ENCODE data around the gene APP. TPM values are rescaled to one million over a fixed set of nuclear protein-coding genes. Genes with fewer than 3 reads are reported as not detected.
"Not testable (repeated sequence)": the region's sequence is repeated elsewhere in the genome, so short reads cannot be mapped to it uniquely, and the experiment has no call there.

The APP gene
- total RNA-seq, 2 experiments from 2014 or later, result 50.9 to 53.7 TPM

DNA sequence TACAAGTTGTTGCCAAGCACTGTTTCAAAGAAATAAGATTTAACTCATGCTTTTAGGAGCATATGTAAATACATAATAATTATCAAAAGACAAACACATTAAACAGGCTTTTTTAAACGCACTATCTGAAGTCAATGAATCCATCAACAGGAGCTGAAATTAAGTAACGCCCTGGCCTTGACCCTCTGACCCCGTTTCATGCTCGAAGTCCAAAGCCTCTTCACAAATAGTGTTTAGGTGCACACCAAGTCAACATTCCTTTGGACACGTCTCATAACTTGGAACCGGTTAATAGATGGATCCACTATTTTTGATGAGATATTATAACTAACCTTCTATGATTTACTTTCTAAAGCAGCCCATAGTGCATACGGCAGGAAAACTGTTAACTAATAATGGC is 226.5 kb downstream of the APP start:
- DNase-seq, result no peak
- Mint-ChIP-seq H3K9me3 (peaks cover 1% of the 10 kb centered on the region), H3K27me3 (no peaks in the 10 kb centered on the region), H3K4me1 (no peaks in the 10 kb centered on the region), H3K36me3 (peaks cover 7% of the 10 kb centered on the region), H3K4me3 (no peak overlapping the region), H3K27ac (no peak overlapping the region)

DNA sequence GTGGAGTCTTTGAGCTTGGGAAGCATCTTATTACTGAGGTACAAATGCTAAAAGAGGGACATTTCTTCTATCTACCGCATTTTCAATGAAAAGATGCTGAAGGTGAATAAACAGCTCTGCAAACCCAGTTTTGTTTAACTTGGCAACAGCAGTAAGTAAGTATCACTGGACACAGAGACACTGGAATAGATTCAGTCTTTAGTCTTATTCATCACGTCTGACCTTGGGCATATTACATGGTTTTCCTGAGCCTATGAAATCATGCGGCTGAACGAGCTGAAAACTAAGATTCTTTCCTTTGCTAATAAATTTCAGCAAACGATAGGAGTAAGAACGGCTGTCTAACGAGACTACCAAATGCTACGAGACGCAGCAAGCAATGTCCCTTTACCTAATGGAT is 228.4 kb downstream of the APP start:
- H3K36me3 Mint-ChIP-seq, result peaks cover 4% of the 10 kb centered on the region
- H3K9me3 Mint-ChIP-seq, result peaks cover 1% of the 10 kb centered on the region
- no peak overlapping the region for H3K4me3 Mint-ChIP-seq
- H3K27ac Mint-ChIP-seq, result no peak overlapping the region
- DNase-seq, result no peak
- H3K27me3 Mint-ChIP-seq, result no peaks in the 10 kb centered on the region
- H3K4me1 Mint-ChIP-seq, result no peaks in the 10 kb centered on the region

DNA sequence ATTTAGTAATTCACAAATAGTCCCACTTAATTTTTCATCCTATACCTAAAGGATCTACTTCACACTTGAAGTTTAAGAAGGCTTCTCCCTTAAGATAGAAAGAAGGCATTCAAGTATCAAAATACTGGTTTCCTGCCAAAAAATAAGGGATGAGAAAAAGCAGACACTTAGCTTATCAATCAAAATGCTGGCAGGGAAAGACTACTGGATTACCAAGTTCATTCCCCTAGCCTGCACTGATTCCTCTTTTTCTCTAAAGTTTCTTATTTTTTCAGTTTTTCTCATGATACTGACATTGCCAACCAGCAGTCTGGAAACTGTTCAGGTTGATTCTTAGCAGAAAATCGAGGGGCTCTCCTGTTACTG is 231.2 kb downstream of the APP start:
- no peaks in the 10 kb centered on the region for H3K4me1 Mint-ChIP-seq
- H3K4me3 Mint-ChIP-seq, result no peak overlapping the region
- no peak overlapping the region for H3K27ac Mint-ChIP-seq
- no peaks in the 10 kb centered on the region for H3K9me3 Mint-ChIP-seq
- no peak for DNase-seq
- H3K27me3 Mint-ChIP-seq, result no peaks in the 10 kb centered on the region
- no peaks in the 10 kb centered on the region for H3K36me3 Mint-ChIP-seq

DNA sequence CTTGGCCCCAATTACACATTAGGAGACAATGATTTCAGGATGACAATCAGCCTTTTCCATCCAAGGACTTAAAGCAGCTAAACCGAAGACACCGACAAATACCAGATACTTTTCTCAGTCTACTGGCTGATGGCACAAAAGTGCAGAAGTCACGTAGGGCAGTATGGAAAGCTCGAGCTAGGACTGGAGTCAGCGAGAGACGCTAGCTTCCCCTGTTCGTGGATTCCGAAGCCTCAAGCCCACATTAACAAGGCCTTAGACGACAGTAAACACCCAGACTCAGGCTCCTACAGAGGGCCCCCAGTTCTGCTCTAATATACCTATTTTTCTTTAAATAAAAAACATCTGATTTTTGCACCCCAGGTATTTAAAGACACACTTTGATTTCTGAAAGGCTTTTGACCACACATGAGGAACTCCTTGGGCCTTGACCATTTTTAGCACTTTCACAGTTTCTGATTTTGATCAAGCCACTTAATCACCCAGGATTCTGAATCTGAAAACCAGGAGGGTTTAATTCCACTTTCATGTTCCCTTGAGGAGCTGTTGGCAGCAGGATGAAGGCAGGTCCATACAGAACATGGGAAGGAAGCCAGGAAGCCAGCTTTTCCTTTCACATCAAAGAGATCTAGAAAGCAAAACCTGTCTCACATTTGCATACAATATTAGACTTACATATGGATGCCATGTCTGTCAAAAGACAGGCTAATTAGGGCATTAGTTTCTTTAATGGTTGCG is 231.7 kb downstream of the APP start:
- Mint-ChIP-seq H3K4me3 (no peak overlapping the region), H3K9me3 (no peaks in the 10 kb centered on the region), H3K4me1 (no peaks in the 10 kb centered on the region), H3K36me3 (no peaks in the 10 kb centered on the region), H3K27ac (no peak overlapping the region), H3K27me3 (no peaks in the 10 kb centered on the region)
- no peak for DNase-seq

DNA sequence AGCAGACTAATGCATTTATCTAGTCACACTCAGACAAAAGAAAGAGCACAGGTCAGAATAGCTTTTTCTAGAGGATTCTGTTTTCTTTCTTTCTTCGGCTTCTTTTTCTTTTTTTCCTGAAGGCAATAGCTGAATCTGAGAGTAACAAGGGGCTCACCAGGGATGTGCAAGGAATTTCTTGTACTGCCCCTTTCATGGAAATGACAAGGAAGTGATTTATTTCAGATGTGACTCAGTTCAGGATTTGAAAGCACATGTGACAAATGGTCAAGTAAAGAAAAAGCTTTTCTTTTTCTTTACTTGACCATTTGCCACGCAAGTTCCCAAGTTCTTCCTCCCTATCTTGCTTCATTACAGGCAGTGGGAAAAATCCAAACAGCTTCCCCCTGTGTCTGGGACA is 233.8 kb downstream of the APP start:
- Mint-ChIP-seq H3K27me3 (no peaks in the 10 kb centered on the region), H3K36me3 (no peaks in the 10 kb centered on the region), H3K9me3 (no peaks in the 10 kb centered on the region), H3K27ac (no peak overlapping the region), H3K4me1 (no peaks in the 10 kb centered on the region), H3K4me3 (no peak overlapping the region)
- no peak for DNase-seq

DNA sequence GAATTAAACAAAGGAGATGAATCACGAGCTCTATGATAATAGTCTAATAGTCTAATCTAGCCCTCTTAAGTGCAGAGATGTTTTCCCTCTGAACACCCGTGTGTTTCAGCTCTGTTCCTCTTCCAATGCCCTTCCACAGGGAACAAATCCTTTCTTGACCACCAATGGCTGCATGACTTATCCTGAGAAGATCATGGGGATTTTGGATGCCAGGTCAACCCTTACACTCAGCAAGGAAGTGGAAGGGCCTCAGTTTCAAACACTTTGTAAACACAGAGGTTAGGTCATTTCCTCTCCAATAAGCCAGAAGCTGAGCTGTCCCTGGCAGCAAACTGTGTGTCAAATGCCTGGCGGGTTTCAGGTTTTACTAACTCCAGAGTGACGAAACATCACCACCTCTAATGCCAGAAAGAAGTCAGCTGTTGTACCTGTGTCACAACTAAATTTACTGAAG is 235.8 kb downstream of the APP start:
- Mint-ChIP-seq H3K4me1 (no peaks in the 10 kb centered on the region), H3K27me3 (no peaks in the 10 kb centered on the region), H3K4me3 (no peak overlapping the region), H3K9me3 (no peaks in the 10 kb centered on the region), H3K27ac (no peak overlapping the region), H3K36me3 (no peaks in the 10 kb centered on the region)
- DNase-seq, result no peak

DNA sequence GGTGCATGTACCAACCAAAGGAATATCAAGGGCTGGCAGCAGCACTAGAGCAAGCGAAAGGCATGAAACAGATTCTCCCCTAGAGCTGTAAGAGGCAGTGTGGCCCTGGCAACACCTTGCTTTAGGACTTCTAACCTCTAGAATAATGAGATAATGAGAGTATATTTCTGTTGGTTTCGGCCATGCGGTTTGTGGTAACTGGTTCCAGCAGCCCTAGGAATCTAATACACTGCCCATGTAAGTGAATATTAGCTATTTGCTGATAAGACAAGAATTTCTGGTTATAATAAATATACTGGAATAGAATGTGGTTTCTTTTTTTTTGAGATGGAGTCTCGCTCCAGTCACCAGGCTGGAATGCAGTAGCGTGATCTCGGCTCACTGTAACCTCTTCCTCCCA is 236.4 kb downstream of the APP start:
- no peak for DNase-seq
- Mint-ChIP-seq H3K4me1 (no peaks in the 10 kb centered on the region), H3K27ac (no peak overlapping the region), H3K9me3 (no peaks in the 10 kb centered on the region), H3K4me3 (no peak overlapping the region), H3K36me3 (no peaks in the 10 kb centered on the region), H3K27me3 (no peaks in the 10 kb centered on the region)

DNA sequence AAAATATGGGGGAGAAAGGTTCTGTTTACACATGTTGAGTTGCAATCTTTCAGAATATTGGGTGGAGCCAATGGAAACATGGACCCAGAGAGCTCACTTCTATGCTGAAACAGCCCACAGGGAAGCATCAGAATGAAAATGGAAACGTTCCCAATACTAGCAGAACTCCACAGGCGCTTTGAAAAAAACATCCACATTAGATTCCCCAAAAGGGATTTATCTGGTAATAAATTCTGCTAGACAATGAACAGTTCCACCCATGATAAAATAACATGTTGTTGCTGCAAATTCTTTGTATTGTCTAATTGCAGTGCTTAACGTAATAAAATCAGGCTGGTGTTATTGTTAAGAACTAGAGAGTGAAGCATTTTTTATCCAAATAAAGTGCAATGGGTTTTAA is 238.8 kb downstream of the APP start:
- H3K27me3 Mint-ChIP-seq, result no peaks in the 10 kb centered on the region
- no peak overlapping the region for H3K27ac Mint-ChIP-seq
- H3K4me1 Mint-ChIP-seq, result no peaks in the 10 kb centered on the region
- H3K4me3 Mint-ChIP-seq, result no peak overlapping the region
- no peaks in the 10 kb centered on the region for H3K36me3 Mint-ChIP-seq
- no peak for DNase-seq
- H3K9me3 Mint-ChIP-seq, result no peaks in the 10 kb centered on the region

DNA sequence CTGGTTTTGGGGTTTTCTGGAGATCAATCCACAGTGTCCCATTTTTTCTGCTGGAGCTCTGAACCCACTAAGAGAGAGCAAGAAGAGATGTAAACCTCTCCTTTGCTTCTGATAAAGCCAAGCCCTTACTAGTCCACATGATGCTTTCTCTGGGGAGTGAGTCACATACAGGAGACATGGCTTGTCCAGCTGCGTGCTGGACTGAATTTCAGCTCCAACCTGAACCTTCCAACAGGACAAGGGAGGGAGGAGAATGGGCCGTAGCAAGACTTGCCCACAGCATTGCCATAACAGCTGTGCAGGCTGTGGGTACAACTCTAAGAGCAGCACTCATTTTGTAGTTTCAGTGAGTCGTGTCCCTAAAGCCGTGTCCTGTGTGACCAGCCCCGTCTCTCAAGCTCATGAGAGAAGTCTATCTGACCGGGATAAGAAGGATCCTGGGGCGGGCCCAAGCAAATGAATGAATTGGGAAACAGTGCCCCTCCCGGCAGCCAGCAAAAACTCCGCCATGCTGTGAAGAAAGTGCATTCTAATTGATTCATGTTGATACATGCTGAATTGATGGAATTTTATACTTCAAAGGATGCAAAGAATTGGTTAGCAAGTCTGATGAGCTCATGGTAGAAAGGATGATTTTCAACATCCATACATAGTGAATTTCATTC is 240.6 kb downstream of the APP start:
- H3K36me3 Mint-ChIP-seq, result peaks cover 9% of the 10 kb centered on the region
- no peak overlapping the region for H3K4me3 Mint-ChIP-seq
- H3K27me3 Mint-ChIP-seq, result no peaks in the 10 kb centered on the region
- DNase-seq, result no peak
- no peaks in the 10 kb centered on the region for H3K9me3 Mint-ChIP-seq
- H3K4me1 Mint-ChIP-seq, result no peaks in the 10 kb centered on the region
- no peak overlapping the region for H3K27ac Mint-ChIP-seq

DNA sequence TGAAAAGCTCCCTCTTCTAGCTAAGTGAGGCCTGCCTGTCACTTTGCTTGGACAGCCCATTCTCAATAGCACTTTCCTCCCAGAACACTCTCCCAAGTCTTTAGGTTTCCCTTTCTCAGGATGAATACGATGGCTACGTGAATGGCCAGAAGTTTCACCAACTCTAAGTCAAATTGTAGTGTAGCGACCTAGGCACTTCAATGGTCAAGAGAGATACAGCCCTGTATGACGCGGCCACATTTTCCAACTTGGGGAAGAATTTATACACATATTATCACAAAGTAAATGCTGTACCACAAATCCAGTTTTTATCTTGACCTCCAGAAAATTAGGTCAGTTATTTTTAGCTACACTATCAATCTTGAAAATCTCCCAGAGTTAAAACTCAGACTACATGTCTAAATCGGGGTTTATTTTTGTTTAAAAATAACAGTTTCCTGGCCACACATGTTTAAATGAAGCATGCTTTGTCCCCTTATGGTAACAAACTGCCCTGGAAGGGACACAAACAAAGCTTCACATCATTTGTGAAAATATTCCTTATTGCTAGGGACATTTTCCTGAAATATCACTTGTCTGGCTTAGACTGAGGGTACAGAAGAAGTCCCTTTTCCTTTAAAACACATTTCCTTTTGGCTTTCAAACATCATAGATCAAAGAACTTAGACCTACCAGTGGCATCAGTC is 243.2 kb downstream of the APP start:
- H3K9me3 Mint-ChIP-seq, result no peaks in the 10 kb centered on the region
- DNase-seq, result no peak
- H3K27me3 Mint-ChIP-seq, result no peaks in the 10 kb centered on the region
- no peak overlapping the region for H3K4me3 Mint-ChIP-seq
- H3K4me1 Mint-ChIP-seq, result no peaks in the 10 kb centered on the region
- peaks cover 10% of the 10 kb centered on the region for H3K36me3 Mint-ChIP-seq
- no peak overlapping the region for H3K27ac Mint-ChIP-seq

DNA sequence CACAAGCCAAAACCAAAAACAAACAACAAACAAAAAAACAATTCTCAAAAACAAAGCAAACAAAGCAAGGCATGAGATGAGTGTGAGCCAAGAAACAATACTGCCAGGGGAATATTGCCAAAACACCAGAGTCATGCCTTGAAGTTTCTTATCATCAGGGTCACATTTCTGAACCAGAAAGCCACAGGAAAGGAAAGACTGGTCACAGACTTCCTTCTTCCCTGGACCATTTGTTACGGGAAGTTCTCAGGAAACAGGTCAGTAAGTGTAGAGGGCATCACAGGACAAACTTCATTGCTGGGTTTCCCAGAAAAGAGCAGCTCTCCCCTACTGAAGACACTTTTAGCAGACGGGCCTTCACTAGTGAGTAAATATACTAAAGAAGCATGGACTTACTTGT is 244.6 kb downstream of the APP start:
- Mint-ChIP-seq H3K27me3 (no peaks in the 10 kb centered on the region), H3K36me3 (peaks cover 10% of the 10 kb centered on the region), H3K4me3 (no peak overlapping the region), H3K4me1 (no peaks in the 10 kb centered on the region), H3K9me3 (no peaks in the 10 kb centered on the region), H3K27ac (no peak overlapping the region)
- DNase-seq, result no peak

DNA sequence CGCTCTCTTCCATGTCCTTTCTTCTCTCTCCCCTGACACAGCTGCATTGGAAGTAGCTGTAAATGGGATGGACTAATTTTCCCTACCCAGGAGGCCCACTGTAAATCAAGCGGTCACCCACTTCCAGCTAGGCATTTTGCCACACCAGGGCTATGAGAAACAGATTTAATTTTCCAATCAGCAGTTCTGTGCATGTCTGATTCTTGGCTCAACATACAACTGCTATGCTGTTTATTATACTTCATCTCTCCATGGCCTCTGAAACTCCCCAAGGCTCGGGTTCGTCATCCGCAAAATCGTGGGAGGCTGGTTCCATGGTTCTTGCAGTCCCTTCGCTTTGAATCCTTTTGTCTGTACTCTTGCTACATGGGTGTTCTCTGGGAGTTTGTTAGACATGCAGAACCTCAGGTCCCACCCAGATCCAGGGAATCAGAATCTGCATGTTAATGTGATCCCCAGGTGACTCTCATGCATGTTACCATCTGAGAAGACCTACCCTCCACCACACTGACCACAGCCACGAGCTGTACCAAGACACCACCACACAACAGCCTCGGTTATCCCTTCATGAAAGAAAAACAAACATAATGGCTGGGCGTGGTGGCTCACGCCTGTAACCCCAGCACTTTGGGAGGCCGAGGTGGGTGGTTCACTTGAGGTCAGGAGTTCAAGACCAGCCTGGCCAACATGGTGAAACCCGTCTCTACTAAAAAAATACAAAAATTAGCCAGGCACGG is 245.3 kb downstream of the APP start:
- DNase-seq, result no peak
- no peaks in the 10 kb centered on the region for H3K9me3 Mint-ChIP-seq
- H3K4me1 Mint-ChIP-seq, result no peaks in the 10 kb centered on the region
- H3K36me3 Mint-ChIP-seq, result peaks cover 10% of the 10 kb centered on the region
- no peak overlapping the region for H3K27ac Mint-ChIP-seq
- H3K27me3 Mint-ChIP-seq, result no peaks in the 10 kb centered on the region
- no peak overlapping the region for H3K4me3 Mint-ChIP-seq

DNA sequence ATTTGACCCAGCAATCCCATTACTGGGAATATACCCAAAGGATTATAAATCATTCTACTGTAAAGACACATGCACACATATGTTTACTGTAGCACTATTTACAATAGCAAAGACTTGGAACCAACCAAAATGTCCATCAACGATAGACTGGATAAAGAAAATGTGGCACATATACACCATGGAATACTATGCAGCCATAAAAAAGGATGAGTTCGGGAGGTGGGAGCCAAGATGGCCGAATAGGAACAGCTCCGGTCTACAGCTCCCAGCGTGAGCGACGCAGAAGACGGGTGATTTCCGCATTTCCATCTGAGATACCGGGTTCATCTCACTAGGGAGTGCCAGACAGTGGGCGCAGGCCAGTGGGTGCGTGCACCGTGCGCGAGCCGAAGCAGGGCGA is 252.4 kb downstream of the APP start:
- not testable (repeated sequence) for H3K9me3 Mint-ChIP-seq, H3K27ac Mint-ChIP-seq, H3K4me1 Mint-ChIP-seq, H3K27me3 Mint-ChIP-seq, H3K36me3 Mint-ChIP-seq, DNase-seq, H3K4me3 Mint-ChIP-seq

DNA sequence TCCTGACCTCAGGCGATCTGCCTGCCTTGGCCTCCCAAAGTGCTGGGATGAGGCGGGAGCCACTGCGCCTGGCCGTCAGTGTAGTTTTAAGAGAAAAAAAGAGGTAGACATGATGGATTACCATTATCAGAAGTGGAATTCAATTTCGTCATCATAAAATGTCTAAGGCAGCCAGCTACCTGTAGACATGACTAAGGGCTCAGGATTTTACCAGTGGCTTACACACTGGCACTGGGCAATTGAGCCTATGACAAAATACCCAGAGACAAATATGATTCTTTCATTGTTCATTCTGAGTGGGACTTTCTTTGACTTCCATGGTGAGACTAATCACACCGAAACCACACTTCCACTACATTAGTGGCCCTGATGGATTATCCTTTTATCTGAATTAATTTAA is 254.3 kb downstream of the APP start:
- peaks cover 5% of the 10 kb centered on the region for H3K9me3 Mint-ChIP-seq
- no peak overlapping the region for H3K27ac Mint-ChIP-seq
- no peaks in the 10 kb centered on the region for H3K4me1 Mint-ChIP-seq
- H3K27me3 Mint-ChIP-seq, result no peaks in the 10 kb centered on the region
- no peak for DNase-seq
- H3K4me3 Mint-ChIP-seq, result no peak overlapping the region
- H3K36me3 Mint-ChIP-seq, result peaks cover 6% of the 10 kb centered on the region

DNA sequence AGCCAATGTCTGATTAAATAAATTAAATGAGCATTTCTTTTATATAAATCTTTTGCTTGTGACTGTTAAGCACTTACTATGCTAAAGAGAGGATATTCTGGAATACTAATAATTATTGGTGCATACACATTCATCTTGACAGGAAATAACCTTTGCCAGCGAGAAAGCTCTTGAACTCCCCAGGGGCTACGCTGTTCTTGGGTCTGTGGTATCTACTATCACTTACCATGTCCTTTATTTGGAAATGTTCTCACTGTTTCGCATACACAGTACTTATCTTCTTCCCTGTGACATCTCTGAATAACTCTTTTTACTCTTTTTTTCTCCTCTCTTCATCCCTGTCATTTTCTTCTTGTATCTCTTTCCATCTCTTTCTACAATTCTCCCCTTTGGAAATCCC is 257.1 kb downstream of the APP start:
- Mint-ChIP-seq H3K4me1 (no peaks in the 10 kb centered on the region), H3K27ac (no peak overlapping the region), H3K27me3 (no peaks in the 10 kb centered on the region), H3K36me3 (peaks cover 6% of the 10 kb centered on the region), H3K9me3 (peaks cover 5% of the 10 kb centered on the region), H3K4me3 (no peak overlapping the region)
- no peak for DNase-seq
